ENCODE measurements around the gene RGS12.

The RGS12 gene

GRCh38 chr4:3310301-3311094 is 17.7 kb downstream of the RGS12 start:
- DNase-seq (ENCODE audit: low spot score): no peak

GRCh38 chr4:3311095-3311372 is 18.2 kb downstream of the RGS12 start:
- DNase-seq (ENCODE audit: low spot score): no peak

GRCh38 chr4:3311489-3312171 is 18.8 kb downstream of the RGS12 start:
- DNase-seq (ENCODE audit: low spot score): no peak

DNA sequence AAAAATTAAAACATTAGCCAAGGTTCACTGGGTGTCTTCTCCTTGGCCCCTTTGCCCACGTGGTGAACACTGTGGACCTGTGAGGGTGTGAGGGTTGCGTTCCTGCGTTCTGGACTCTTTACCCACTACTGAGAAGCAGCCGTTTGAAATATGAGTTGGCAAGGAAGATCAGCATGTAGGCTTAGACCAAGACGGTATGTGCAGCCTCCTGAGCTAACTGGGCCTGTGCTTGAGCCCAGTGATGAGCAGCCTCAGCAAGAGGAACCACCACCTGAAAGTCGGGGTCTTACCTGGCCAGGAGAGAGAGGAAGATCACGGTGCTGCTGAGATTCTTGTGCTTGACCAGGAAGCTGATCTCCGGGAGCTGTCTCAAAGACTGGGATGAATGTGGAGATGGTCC is 19.5 kb downstream of the RGS12 start:
- DNase-seq (ENCODE audit: low spot score): no peak

- no peak for DNase-seq (ENCODE audit: low spot score)
Measured at GRCh38 chr4:3313139-3313538, 20.3 kb downstream of the RGS12 start.

- DNase-seq (ENCODE audit: low spot score): no peak
Measured at GRCh38 chr4:3313556-3314228, 20.9 kb downstream of the RGS12 start.

GRCh38 chr4:3314706-3315260 is 22.0 kb downstream of the RGS12 start:
- DNase-seq (ENCODE audit: low spot score): no peak

GRCh38 chr4:3315566-3315965 is 22.7 kb downstream of the RGS12 start:
- no peak for DNase-seq (ENCODE audit: low spot score)

DNA sequence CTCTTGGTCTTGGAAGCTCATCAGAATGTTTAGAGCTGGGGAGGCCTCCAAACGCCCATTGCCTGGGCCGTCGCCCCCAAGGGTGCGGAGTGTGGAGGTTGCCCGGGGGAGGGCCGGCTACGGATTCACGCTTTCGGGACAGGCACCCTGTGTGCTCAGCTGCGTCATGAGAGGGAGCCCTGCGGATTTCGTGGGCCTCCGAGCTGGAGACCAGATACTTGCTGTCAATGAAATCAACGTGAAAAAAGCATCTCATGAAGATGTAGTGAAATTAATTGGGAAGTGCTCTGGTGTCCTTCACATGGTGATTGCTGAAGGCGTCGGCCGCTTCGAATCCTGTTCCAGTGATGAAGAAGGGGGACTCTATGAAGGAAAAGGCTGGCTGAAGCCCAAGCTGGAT is 23.3 kb downstream of the RGS12 start:
- DNase-seq (ENCODE audit: low spot score): no peak

DNA sequence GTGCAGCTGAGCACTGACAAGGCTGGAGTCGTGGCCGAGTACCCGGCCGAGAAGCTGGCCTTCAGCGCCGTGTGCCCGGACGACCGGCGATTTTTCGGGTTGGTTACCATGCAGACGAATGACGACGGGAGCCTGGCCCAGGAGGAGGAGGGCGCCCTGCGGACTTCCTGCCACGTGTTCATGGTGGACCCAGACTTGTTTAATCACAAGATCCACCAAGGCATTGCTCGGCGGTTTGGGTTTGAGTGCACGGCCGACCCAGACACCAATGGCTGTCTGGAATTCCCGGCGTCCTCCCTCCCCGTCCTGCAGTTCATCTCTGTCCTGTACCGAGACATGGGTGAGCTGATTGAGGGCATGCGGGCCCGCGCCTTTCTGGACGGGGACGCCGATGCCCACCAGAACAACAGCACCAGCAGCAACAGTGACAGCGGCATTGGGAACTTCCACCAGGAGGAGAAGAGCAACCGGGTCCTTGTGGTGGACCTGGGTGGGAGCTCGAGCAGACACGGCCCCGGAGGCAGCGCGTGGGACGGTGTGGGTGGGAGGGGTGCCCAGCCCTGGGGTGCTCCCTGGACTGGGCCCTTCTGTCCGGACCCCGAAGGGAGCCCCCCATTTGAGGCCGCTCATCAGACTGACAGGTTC is 24.3 kb downstream of the RGS12 start:
- DNase-seq (ENCODE audit: low spot score): no peak

DNA sequence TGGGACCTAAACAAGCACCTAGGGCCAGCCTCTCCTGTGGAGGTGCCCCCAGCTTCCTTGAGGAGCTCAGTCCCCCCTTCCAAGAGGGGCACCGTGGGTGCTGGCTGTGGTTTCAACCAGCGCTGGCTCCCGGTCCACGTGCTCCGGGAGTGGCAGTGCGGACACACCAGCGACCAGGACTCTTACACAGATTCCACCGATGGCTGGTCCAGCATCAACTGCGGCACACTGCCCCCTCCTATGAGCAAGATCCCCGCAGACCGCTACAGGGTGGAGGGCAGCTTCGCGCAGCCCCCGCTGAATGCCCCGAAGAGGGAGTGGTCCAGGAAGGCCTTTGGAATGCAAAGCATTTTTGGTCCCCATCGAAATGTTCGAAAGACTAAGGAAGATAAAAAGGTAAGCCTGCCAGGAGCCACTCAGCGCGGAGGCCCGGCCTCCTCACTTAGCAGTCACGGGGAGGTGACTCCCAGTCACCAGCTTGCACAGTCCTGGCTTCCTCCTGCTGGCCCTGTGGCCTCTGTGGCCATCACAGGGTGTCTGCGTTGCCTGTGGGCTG is 24.9 kb downstream of the RGS12 start:
- DNase-seq (ENCODE audit: low spot score): no peak

- no peak for DNase-seq (ENCODE audit: low spot score)
Measured at GRCh38 chr4:3318561-3319021, 25.8 kb downstream of the RGS12 start.

DNA sequence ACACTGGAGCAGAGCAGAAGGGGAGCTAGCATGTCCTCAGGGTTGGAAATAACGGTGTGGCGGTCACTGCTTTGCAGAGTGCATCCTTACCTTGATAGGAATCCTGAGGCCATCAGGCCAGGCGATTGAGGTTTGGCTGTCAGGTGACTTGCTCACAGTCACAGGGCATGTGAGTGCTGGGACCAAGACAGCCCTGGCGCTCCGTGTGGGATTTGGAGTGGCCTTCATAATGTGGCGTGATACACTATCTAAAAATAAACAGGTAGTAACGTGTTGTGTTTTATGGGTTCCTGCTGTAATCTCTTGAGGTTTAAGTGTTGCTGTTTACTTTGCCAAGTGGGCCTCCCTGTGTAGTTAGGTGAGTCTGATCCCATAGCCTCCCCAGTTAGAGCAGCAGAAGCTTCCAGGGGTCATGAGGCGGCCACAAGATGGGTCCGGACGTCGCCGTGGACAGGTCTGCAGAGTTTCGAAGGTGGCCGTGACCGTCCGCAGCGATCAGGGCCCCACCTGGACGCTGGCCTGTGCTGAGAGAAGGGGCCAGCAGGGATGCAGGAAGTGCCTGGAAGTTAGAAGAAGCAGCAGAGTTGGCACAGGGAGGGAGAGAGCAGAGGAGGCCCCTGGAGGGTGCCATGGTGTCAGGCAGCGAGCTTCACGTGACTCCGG is 27.7 kb downstream of the RGS12 start:
- DNase-seq (ENCODE audit: low spot score): no peak

DNA sequence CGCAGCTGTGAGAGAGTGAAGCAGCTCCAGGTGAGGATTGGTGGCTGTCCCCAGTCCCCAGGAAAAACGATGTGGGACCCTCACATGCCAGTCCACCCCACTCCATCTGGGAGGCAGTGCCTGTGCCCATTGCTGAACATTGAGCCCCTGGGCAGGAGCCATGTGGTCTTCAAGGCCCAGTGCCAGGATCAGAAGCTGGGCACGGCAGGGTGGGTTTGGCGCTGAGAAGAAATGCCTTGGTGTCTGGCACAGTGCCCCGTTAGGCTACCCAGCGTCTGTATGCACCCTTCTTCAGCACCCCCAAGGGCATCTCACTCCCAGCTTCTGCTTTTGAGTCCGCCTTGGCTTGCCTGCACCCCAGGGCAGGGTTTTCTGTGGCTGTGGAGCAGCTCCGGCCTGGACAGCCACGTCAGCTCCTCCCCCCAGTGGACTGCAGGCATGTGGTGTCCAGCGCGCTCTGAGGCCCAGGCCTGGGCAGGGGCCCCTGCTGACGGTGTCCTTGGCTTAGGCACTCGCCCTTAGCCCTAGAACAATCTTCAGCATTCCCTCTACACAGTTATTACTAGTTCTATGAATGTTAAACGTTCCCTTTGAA is 28.6 kb downstream of the RGS12 start:
- no peak for DNase-seq (ENCODE audit: low spot score)

DNA sequence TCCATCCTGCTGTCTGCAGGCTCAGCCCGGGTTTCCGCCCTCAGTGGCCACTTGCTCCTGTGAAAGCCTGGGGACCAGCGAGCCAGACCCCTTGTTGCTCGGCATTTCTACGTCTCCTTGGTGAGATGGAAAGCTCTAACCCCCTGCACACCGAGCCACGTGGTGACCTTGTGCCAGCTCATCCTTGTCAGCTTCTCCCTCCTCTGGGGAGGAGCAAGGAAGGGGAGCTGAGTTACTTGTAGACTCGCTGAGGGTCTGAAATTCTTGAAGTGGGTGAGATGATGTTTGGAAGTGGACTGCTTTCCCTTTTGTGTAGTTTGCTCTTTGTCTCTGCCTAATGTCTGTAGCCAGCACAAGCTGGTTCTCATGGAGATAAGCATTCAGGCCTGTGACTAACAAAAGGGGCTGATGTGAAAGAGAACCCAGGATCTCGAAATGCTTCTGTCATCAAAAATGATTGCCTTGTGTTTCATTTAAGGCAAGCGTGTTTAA is 29.3 kb downstream of the RGS12 start:
- DNase-seq (ENCODE audit: low spot score): no peak

GRCh38 chr4:3323071-3323481 is 30.3 kb downstream of the RGS12 start:
- DNase-seq (ENCODE audit: low spot score): no peak

- DNase-seq (ENCODE audit: low spot score): no peak
Measured at GRCh38 chr4:3324093-3324815, 31.4 kb downstream of the RGS12 start.

DNA sequence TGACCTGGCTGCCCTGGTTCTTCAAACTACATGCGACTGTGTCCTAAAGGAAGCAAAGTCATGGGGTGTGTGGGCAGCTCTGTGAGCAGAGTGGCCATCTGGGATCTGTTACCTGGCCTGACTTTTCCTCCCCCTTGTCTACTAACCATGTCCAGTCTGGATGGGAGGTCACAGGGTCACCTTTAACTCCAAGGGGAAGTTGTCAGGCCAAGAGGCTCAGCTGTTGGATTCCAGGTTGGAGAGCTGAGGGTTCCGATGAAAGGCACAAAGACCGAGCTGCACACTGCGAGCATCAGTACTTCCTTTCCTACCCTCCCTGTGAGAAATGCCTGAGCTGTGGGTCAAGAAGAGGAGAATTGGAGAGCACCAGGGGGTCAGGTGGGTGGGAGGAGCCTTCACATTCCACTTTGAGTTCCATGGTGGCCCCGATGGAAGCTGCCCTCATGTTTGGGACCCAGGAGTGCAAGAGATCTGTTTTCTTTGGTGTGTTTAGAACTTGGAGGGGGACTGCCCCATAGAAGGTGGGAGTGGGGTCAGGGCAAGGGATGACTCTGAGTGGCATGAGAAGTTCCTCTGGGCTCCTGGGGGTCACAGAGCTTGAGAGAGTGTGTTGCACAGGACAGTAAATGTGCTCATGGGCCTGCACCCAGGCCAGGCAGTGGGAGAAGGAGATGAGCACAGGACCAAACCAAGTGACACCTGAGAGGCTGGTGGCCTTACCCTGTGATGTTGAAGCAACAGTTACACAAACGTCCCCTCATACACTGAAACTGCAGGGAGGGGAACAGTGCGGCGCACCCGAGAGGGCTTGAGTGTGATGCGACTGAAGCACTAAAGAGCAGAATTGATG is 36.2 kb downstream of the RGS12 start:
- no peak for DNase-seq (ENCODE audit: low spot score)

- DNase-seq (ENCODE audit: low spot score): no peak
Measured at GRCh38 chr4:3329887-3330286, 37.1 kb downstream of the RGS12 start.
